Measurements from ENCODE around the gene NFX1.
A peak's percentile ranks its signal among the peaks of the same experiment; 100 is the strongest.

- TF ChIP-seq POLR2A (IDR thresholded peaks at IDR 0.05) (peak in 1 of 2 donors; percentile 28), CTCF (IDR thresholded peaks at IDR 0.05) (no peak)
Measured at GRCh38 chr9:33263131-33264002, 26.9 kb upstream of the NFX1 start.

Data from thyroid gland (tissue), 4 donors.